GM06990 (cell line): ENCODE results near the gene PAM16.
"Not testable (repeated sequence)": the region's sequence is repeated elsewhere in the genome, so short reads cannot be mapped to it uniquely, and the experiment has no call there.

Experiments used
- DNase-seq: peaks from one replicate; pipeline ENCODE4 v3.0.0-alpha.2; 2011; ENCODE audit not compliant: insufficient read length; ENCODE audit errors: extremely low read depth
- H3K27me3 ChIP-seq: replicated peaks from 2 replicates; pipeline ENCODE4 v1.6.0; 2011; ENCODE audit warnings: low read length; ENCODE audit not compliant: control insufficient read depth, insufficient read depth
- H3K36me3 ChIP-seq: 2 replicates; pipeline ENCODE4 v1.5.1; 2011; ENCODE audit warnings: low read length; ENCODE audit not compliant: control insufficient read depth, insufficient read depth
- H3K4me3 ChIP-seq: replicated peaks from 2 replicates; pipeline ENCODE4 v1.5.1; 2011; ENCODE audit warnings: low read depth, mild to moderate bottlenecking, control low read depth, low read length
- CTCF ChIP-seq: IDR thresholded peaks from 2 replicates; pipeline ENCODE4 v1.5.1; 2011; ENCODE audit warnings: low read length, control low read depth, mild to moderate bottlenecking, inconsistent platforms; ENCODE audit not compliant: insufficient read depth, poor library complexity, severe bottlenecking

Gene PAM16

GRCh38 chr16:4338712-4339299 is 12.3 kb downstream of the PAM16 start:
- peaks cover 20% of the 10 kb centered on the region for H3K36me3 ChIP-seq
- H3K27me3 ChIP-seq, result no peaks in the 10 kb centered on the region
- H3K4me3 ChIP-seq, result no peak overlapping the region
- no peak for TF ChIP-seq CTCF
- no peak for DNase-seq

GRCh38 chr16:4338125-4338582 is 13.0 kb downstream of the PAM16 start:
- DNase-seq, result no peak
- no peak overlapping the region for H3K4me3 ChIP-seq
- H3K36me3 ChIP-seq, result peaks cover 19% of the 10 kb centered on the region
- TF ChIP-seq CTCF, result no peak
- no peaks in the 10 kb centered on the region for H3K27me3 ChIP-seq

GRCh38 chr16:4337540-4338088 is 13.5 kb downstream of the PAM16 start:
- no peak for TF ChIP-seq CTCF
- peaks cover 16% of the 10 kb centered on the region for H3K36me3 ChIP-seq
- H3K27me3 ChIP-seq, result no peaks in the 10 kb centered on the region
- no peak overlapping the region for H3K4me3 ChIP-seq
- DNase-seq, result no peak

- H3K4me3 ChIP-seq, result no peak overlapping the region
- no peaks in the 10 kb centered on the region for H3K27me3 ChIP-seq
- no peak for DNase-seq
- TF ChIP-seq CTCF, result no peak
- H3K36me3 ChIP-seq, result peaks cover 16% of the 10 kb centered on the region
Observed at GRCh38 chr16:4336701-4337539, 14.2 kb downstream of the PAM16 start.

- H3K36me3 ChIP-seq, result peaks cover 7% of the 10 kb centered on the region
- no peak for TF ChIP-seq CTCF
- H3K27me3 ChIP-seq, result no peaks in the 10 kb centered on the region
- DNase-seq, result no peak
- no peak overlapping the region for H3K4me3 ChIP-seq
Observed at GRCh38 chr16:4334724-4335495, 16.2 kb downstream of the PAM16 start.

GRCh38 chr16:4333714-4334113 is 17.4 kb downstream of the PAM16 start:
- DNase-seq, H3K4me3 ChIP-seq, H3K27me3 ChIP-seq, H3K36me3 ChIP-seq: not testable (repeated sequence)
